Ovary (tissue), 9 donors: ENCODE measurements around the gene GJB3. TPM values are rescaled to one million over a fixed set of nuclear protein-coding genes. Genes with fewer than 3 reads are reported as not detected.

Experiments
- DNase-seq, 5 donors: peaks; one replicate each; pipeline ENCODE4 v3.0.0-alpha.2; 2019 to 2020
- H3K27ac ChIP-seq, 2 donors: fragments of 200-600 bp; one replicate each; pipeline versions ENCODE4 v1.5.1 to v1.8.0; 2019 to 2022
- H3K27me3 ChIP-seq: fragments of 200-600 bp; one replicate; pipeline ENCODE4 v1.8.0; 2022
- H3K36me3 ChIP-seq: fragments of 200-600 bp; sonication (generic); one replicate; pipeline ENCODE4 v1.5.1; 2019
- H3K4me1 ChIP-seq: one replicate; pipeline ENCODE4 v1.8.1; 2013; ENCODE audit warnings: mild to moderate bottlenecking, moderate library complexity; ENCODE audit not compliant: insufficient read depth
- H3K4me3 ChIP-seq: fragments of 200-600 bp; sonication (generic); one replicate; pipeline ENCODE4 v1.5.1; 2017
- H3K9me3 ChIP-seq, 2 donors: fragments of 200-600 bp in 1 of 2; sonication (generic) in 1 of 2; one replicate each; pipeline versions ENCODE4 v1.5.1 to v1.8.1; 2013 to 2019; ENCODE audit warnings: mild to moderate bottlenecking in 1 of 2, moderate library complexity in 1 of 2
- EP300 ChIP-seq: sonication (generic); formaldehyde crosslinking; IDR thresholded peaks from one replicate; pipeline ENCODE4 v1.6.1; 2017; ENCODE audit warnings: antibody characterized with exemption
- POLR2A ChIP-seq: fragments of 450-650 bp; IDR thresholded peaks from one replicate; pipeline ENCODE4 v1.6.1; 2017; ENCODE audit warnings: antibody characterized with exemption, mild to moderate bottlenecking, moderate library complexity
- WGBS, 3 donors: extraction: QIAGEN DNeasy Blood & Tissue Kit in 1 of 3; methylation state at CpG; one replicate each; pipeline versions ENCODE4 v1.1.5 to v1.1.7; 2013 to 2017; 5-methylcytosine and 5-hydroxymethylcytosine counted together
- intact Hi-C, 4 donors: fragments of 100-400 bp; cut with DNase I; formaldehyde crosslinking; loops; one replicate each; pipeline versions ENCODE4 v1.11.0 to v1.15.1; 2022 to 2023
- polyA plus RNA-seq, 2 donors: library from polyadenylated mRNA; stranded (reverse); fragments of 200-250 nt in 1 of 2; fragments of 350-450 nt in 1 of 2; fragmentation: Illumina TruSeq in 1 of 2; extraction: RNeasy Lipid Tissue Mini Kit (QIAGEN cat#74804) in 1 of 2; gene quantifications; one replicate each; pipeline ENCODE4 v1.2.3, GENCODE V29; 2013 to 2014
- total RNA-seq, 7 donors: library from RNA; depleted of rRNA in 2 of 7; stranded (reverse); fragments of >200 nt in 2 of 7; fragmentation: NEBNext Ultra II Directional in 3 of 7; extraction: Animal tissue kit (Norgen Biotek cat#: 25700) in 3 of 7; gene quantifications; one replicate each; pipeline versions ENCODE4 v1.1.0 to v1.2.4, GENCODE V29; 2016 to 2023
- TF ChIP-seq, protein P1 (sequence below), 3 donors: fragments of 450-650 bp in 2 of 3; fragments of 200-600 bp in 1 of 3; IDR thresholded peaks; one replicate each; pipeline versions ENCODE4 v1.5.1 to v1.8.0; 2016 to 2022; ENCODE audit warnings: antibody characterized with exemption in 3 of 3, mild to moderate bottlenecking in 1 of 3
- donor health status: DM: no; HTN: no; CAD: no; lungs with moderate emphysema.
- donor health status: DM: no; HTN: no; CAD: no.
- donor health status: Bipolar disorder and iron deficiency.
- donor health status: DM: yes; HTN: yes; CAD: no.
- donor health status: DM: no; HTN: no; CAD: no.
- donor health status: DM: yes; HTN: yes; CAD: no.

The GJB3 gene
- total and polyA plus RNA-seq, 9 donors = 0.23 to 1.7 (median 0.32) TPM; not detected in 5

DNA sequence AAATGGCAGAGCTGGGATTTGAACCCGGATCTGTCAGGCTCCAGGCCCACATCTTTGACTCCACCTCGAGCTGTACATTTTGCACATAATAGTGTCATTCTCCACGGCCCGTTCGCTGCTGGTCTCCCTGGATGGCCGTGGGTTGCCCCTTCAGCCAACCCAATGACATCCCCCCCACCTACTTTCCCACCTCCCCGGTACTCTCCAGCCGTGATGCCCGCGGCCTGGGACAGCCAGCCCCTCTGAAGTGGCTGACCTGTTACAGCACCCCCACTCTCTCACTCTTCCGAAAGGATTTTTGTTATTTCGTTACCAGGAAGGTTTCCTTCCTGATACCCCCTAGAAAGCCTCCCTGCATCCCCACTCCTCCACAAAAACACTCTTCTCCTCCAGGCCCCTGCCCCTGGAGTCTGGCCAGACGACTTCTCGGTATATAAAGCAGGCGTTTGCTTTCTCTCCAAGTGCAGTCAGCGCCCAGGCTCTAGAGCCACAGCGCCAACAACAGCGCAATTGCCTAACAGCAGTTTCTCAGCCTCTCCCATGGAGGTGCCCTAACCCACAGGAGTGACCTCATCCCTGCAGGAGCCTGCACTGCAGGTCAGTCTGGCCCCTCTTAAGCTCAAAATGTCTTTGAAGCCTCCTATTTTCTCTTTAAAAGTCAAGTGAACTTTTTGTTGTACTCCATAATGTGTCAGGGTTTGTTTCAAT is 40.7 kb upstream of the GJB3 start:
- H3K27me3 ChIP-seq = no peaks in the 10 kb centered on the region
- H3K36me3 ChIP-seq = no peaks in the 10 kb centered on the region
- TF ChIP-seq EP300 = no peak
- TF ChIP-seq, protein P1, sequence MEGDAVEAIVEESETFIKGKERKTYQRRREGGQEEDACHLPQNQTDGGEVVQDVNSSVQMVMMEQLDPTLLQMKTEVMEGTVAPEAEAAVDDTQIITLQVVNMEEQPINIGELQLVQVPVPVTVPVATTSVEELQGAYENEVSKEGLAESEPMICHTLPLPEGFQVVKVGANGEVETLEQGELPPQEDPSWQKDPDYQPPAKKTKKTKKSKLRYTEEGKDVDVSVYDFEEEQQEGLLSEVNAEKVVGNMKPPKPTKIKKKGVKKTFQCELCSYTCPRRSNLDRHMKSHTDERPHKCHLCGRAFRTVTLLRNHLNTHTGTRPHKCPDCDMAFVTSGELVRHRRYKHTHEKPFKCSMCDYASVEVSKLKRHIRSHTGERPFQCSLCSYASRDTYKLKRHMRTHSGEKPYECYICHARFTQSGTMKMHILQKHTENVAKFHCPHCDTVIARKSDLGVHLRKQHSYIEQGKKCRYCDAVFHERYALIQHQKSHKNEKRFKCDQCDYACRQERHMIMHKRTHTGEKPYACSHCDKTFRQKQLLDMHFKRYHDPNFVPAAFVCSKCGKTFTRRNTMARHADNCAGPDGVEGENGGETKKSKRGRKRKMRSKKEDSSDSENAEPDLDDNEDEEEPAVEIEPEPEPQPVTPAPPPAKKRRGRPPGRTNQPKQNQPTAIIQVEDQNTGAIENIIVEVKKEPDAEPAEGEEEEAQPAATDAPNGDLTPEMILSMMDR (IDR thresholded peaks at IDR 0.05) = no peak
- TF ChIP-seq POLR2A = no peak
- H3K4me1 ChIP-seq = no peaks in the 10 kb centered on the region
- no peak for DNase-seq
- H3K27ac ChIP-seq = no peak overlapping the region
- no peak overlapping the region for H3K4me3 ChIP-seq
- WGBS, 3 donors = 29 to 43% (median 32%) methylated on average over 18 of the region's 18 CpGs
- intact Hi-C loops = loop anchor here in 2 of 4 donors (10.0 kb wide), 1 partner anchor 1106 kb away; no protein-coding TSS in a partner anchor
- no peaks in the 10 kb centered on the region for H3K9me3 ChIP-seq

DNA sequence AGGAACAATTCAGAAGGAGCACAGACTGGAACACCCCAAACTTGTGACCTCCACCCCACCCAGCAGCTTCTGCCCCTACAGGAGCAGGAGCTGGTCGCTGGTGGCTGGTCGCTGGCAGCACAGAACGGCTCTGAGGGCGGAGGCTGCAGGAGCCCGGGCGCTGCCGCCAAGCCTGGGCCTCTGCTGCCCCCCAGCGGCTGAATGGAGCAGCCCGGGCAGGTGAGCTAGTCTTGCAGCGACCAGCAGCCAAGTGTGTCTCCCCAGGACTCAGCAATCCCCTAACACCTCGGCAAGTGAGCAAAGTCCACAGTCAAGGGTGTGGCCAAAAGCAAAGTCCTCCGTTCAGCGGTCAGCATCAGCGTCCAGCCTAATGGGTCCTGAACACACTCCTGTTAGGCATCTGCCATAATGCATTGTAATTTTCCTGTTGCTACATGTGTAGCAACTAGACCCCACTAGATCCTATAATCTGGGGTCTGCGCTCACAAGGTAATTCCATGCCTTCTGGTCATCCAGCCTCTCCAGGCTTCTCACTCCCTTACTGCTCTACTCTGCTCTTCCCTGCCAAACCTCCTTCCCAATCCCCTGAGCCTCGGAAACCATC is 38.2 kb upstream of the GJB3 start:
- Histone ChIP-seq H3K27ac (no peak overlapping the region), H3K4me3 (no peak overlapping the region), H3K27me3 (no peaks in the 10 kb centered on the region), H3K36me3 (no peaks in the 10 kb centered on the region), H3K4me1 (no peaks in the 10 kb centered on the region), H3K9me3 (no peaks in the 10 kb centered on the region)
- intact Hi-C loops = loop anchor here in 2 of 4 donors (10.0 kb wide), 1 partner anchor 1108 kb away; no protein-coding TSS in a partner anchor
- WGBS, 3 donors = 9 to 12% (median 12%) methylated on average over 16 of the region's 16 CpGs
- DNase-seq = peak; percentile 32 to 80 (median 69)
- TF ChIP-seq, protein P1 (IDR thresholded peaks at IDR 0.05) = peak; percentile 50 to 72 (median 71)
- TF ChIP-seq EP300 (no peak), POLR2A (no peak)

DNA sequence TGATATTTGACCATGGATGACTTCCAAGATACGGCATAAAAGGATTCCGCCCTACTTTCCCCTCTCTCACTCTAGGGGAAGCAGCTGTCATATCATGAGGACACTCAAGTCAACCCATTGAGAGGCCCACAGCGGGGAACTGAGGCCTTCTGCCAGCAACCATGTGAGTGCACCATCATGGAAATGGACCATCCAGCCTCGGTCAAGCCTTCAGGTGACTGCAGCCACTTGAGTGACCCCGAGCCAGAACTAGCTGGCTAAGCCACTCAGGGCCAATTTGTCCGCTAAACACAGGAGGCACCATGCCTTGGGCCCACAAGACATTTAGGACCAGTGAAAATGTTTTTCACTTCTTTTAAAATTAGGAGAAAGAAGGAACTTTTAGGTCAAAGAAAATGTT is 37.2 kb upstream of the GJB3 start:
- no peaks in the 10 kb centered on the region for H3K36me3 ChIP-seq
- H3K4me3 ChIP-seq = no peak overlapping the region
- intact Hi-C loops = loop anchor here in 2 of 4 donors (10.0 kb wide), 1 partner anchor 1109 kb away; no protein-coding TSS in a partner anchor
- 77 to 86% (median 80%) methylated on average over 6 of the region's 6 CpGs for WGBS, 3 donors
- no peak for DNase-seq
- no peak for TF ChIP-seq POLR2A
- TF ChIP-seq EP300 = no peak
- TF ChIP-seq, protein P1 (IDR thresholded peaks at IDR 0.05) = no peak
- H3K27me3 ChIP-seq = no peaks in the 10 kb centered on the region
- no peaks in the 10 kb centered on the region for H3K9me3 ChIP-seq
- H3K27ac ChIP-seq = no peak overlapping the region
- H3K4me1 ChIP-seq = no peaks in the 10 kb centered on the region

DNA sequence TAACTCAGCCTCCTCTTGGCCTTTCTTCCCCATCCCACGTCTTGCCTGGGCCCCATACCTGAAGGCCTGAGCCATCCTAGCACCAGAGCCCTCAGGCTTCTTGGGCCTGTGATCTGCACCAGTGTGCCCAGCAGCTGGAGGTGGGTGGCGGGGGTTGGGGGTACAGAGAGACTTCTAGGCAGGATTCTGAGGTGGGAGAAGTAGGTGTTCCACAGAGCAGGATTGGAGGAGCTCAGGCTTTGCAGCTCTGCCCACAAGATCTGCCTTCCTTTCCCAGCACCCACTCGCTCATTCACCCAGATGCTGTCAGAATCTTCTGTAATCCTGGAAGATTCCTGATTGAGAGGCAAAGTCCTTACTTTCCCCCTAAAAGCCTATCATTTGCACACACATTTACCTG is 36.2 kb upstream of the GJB3 start:
- H3K4me3 ChIP-seq = no peak overlapping the region
- no peak for DNase-seq
- no peaks in the 10 kb centered on the region for H3K27me3 ChIP-seq
- TF ChIP-seq EP300 = no peak
- TF ChIP-seq POLR2A = no peak
- no peaks in the 10 kb centered on the region for H3K4me1 ChIP-seq
- H3K36me3 ChIP-seq = no peaks in the 10 kb centered on the region
- intact Hi-C loops = loop anchor here in 2 of 4 donors (10.0 kb wide), 1 partner anchor 1110 kb away; no protein-coding TSS in a partner anchor
- no peaks in the 10 kb centered on the region for H3K9me3 ChIP-seq
- WGBS, 3 donors = 69 to 81% (median 71%) methylated on average over 3 of the region's 3 CpGs
- H3K27ac ChIP-seq = no peak overlapping the region
